ENCODE data around the gene TACC3.

TACC3 gene

GRCh38 chr4:1746919-1747602 is 25.7 kb downstream of the TACC3 start:
- no peak for DNase-seq (ENCODE audit: low read depth)

GRCh38 chr4:1747603-1747967 is 26.3 kb downstream of the TACC3 start:
- no peak for DNase-seq (ENCODE audit: low read depth)

- DNase-seq (ENCODE audit: low read depth) = peak; percentile 63
Measured at GRCh38 chr4:1748465-1748995, 27.2 kb downstream of the TACC3 start.

GRCh38 chr4:1749370-1749769 is 28.0 kb downstream of the TACC3 start:
- DNase-seq (ENCODE audit: low read depth) = no peak

GRCh38 chr4:1749826-1750225 is 28.5 kb downstream of the TACC3 start:
- DNase-seq (ENCODE audit: low read depth) = no peak

- DNase-seq (ENCODE audit: low read depth) = no peak
Measured at GRCh38 chr4:1750381-1751154, 29.2 kb downstream of the TACC3 start.

- DNase-seq (ENCODE audit: low read depth) = no peak
Measured at GRCh38 chr4:1751155-1751918, 30.0 kb downstream of the TACC3 start.

GRCh38 chr4:1751919-1752283 is 30.6 kb downstream of the TACC3 start:
- no peak for DNase-seq (ENCODE audit: low read depth)

GRCh38 chr4:1752284-1753041 is 31.1 kb downstream of the TACC3 start:
- DNase-seq (ENCODE audit: low read depth) = no peak

- no peak for DNase-seq (ENCODE audit: low read depth)
Measured at GRCh38 chr4:1753294-1753696, 32.0 kb downstream of the TACC3 start.

- DNase-seq (ENCODE audit: low read depth) = no peak
Measured at GRCh38 chr4:1753697-1754311, 32.5 kb downstream of the TACC3 start.

GRCh38 chr4:1754336-1754735 is 33.0 kb downstream of the TACC3 start:
- DNase-seq (ENCODE audit: low read depth) = no peak

GRCh38 chr4:1755297-1755696 is 34.0 kb downstream of the TACC3 start:
- DNase-seq (ENCODE audit: low read depth) = no peak

GRCh38 chr4:1756079-1756478 is 34.8 kb downstream of the TACC3 start:
- DNase-seq (ENCODE audit: low read depth) = no peak

GRCh38 chr4:1756893-1757779 is 35.8 kb downstream of the TACC3 start:
- DNase-seq (ENCODE audit: low read depth) = no peak

GRCh38 chr4:1757836-1758235 is 36.5 kb downstream of the TACC3 start:
- no peak for DNase-seq (ENCODE audit: low read depth)

- DNase-seq (ENCODE audit: low read depth) = no peak
Measured at GRCh38 chr4:1758306-1759121, 37.2 kb downstream of the TACC3 start.

- DNase-seq (ENCODE audit: low read depth) = no peak
Measured at GRCh38 chr4:1759170-1759817, 38.0 kb downstream of the TACC3 start.

- DNase-seq (ENCODE audit: low read depth) = no peak
Measured at GRCh38 chr4:1759818-1760223, 38.5 kb downstream of the TACC3 start.

Data from activated T-helper 1 cell treated with Interleukin-2 at 50 U/mL for 16 hours (primary cell).